Mesothelial cell of epicardium (in vitro differentiated cells): ENCODE data around the gene HMGCLL1. TPM values are rescaled to one million over a fixed set of nuclear protein-coding genes. Genes with fewer than 3 reads are reported as not detected.

Experiments
- DNase-seq, 2 experiments: peaks; one replicate each; pipeline ENCODE4 v3.0.0; 2021; ENCODE audit warnings: low spot score in 2 of 2; ENCODE audit not compliant: unreplicated experiment in 2 of 2
- H3K27ac Mint-ChIP-seq: 2 replicates; pipeline ENCODE4 v1.8.0; 2021; ENCODE audit warnings: mixed read lengths
- H3K27me3 Mint-ChIP-seq: 2 replicates; pipeline ENCODE4 v1.8.0; 2021; ENCODE audit warnings: low read depth, mixed read lengths
- H3K36me3 Mint-ChIP-seq: 2 replicates; pipeline ENCODE4 v1.8.0; 2021; ENCODE audit warnings: mixed read lengths
- H3K4me1 Mint-ChIP-seq: 2 replicates; pipeline ENCODE4 v1.8.0; 2021; ENCODE audit warnings: mixed read lengths
- H3K4me3 Mint-ChIP-seq: 2 replicates; pipeline ENCODE4 v1.8.0; 2021; ENCODE audit warnings: mild to moderate bottlenecking, moderate library complexity, mixed read lengths
- H3K9me3 Mint-ChIP-seq: 2 replicates; pipeline ENCODE4 v1.8.0; 2021; ENCODE audit warnings: mixed read lengths
- total RNA-seq: library from RNA; stranded (reverse); gene quantifications from 3 replicates; pipeline ENCODE4 v1.2.1, GENCODE V29; 2021
- TF ChIP-seq, protein P1 (sequence below): fragments of 200-600 bp; sonication (generic); IDR thresholded peaks from one replicate; pipeline ENCODE4 v1.5.0; 2021; ENCODE audit warnings: antibody characterized with exemption; ENCODE audit not compliant: unreplicated experiment

Gene HMGCLL1
- total RNA-seq, 1 donor from 2014 or later, result 2.4 TPM

DNA sequence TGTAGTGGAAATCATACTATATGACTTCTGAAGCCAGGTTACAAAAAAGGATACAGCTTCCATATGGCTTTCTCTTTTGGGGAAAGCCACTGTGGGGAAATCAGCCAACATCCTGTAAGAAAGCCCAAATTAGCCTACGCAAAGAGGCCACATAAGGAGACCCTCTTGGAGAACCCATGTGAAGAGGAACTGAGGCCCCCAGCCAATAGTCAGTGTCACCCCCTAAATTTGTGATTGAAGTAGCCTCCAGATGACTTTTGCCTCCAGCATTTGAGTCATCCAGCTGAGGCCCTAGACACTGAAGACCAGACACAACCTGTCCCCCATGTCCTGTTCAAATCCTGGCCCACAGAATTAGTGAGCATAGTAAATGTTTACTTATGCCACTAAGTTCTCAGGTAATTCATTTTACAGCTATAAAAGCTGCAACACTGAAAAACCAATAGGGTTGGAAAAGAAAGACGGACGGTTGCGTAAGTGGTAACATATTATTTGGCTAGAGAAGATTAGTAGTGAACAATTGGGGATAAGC, 60.4 kb downstream of the HMGCLL1 start:
- Mint-ChIP-seq H3K9me3 (no peaks in the 10 kb centered on the region), H3K27me3 (no peaks in the 10 kb centered on the region), H3K4me3 (no peak overlapping the region), H3K27ac (no peak overlapping the region), H3K4me1 (no peaks in the 10 kb centered on the region), H3K36me3 (no peaks in the 10 kb centered on the region)
- TF ChIP-seq, protein P1, sequence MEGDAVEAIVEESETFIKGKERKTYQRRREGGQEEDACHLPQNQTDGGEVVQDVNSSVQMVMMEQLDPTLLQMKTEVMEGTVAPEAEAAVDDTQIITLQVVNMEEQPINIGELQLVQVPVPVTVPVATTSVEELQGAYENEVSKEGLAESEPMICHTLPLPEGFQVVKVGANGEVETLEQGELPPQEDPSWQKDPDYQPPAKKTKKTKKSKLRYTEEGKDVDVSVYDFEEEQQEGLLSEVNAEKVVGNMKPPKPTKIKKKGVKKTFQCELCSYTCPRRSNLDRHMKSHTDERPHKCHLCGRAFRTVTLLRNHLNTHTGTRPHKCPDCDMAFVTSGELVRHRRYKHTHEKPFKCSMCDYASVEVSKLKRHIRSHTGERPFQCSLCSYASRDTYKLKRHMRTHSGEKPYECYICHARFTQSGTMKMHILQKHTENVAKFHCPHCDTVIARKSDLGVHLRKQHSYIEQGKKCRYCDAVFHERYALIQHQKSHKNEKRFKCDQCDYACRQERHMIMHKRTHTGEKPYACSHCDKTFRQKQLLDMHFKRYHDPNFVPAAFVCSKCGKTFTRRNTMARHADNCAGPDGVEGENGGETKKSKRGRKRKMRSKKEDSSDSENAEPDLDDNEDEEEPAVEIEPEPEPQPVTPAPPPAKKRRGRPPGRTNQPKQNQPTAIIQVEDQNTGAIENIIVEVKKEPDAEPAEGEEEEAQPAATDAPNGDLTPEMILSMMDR, result no peak
- DNase-seq, result no peak

DNA sequence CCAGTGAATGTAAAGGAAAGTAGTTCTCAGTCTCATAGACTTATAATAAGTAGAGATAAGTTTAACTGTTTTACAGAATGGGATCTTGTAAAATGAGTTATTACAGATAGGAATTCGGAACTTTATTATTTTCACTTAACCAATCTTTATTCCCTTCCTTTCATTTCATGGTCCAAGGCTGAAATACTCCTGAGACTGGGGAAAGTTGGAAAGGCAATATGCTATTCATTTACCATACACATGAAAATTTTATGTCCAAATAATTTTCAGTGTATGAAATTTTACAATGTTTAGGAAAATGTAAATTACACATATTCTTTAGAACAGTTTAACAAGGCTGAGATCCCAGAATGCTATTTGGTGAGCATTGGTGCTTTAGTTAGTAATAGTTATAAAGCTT, 62.3 kb downstream of the HMGCLL1 start:
- Mint-ChIP-seq H3K27ac (no peak overlapping the region), H3K4me1 (no peaks in the 10 kb centered on the region), H3K27me3 (no peaks in the 10 kb centered on the region), H3K36me3 (no peaks in the 10 kb centered on the region), H3K9me3 (no peaks in the 10 kb centered on the region), H3K4me3 (no peak overlapping the region)
- DNase-seq, result no peak
- TF ChIP-seq, protein P1, result no peak

DNA sequence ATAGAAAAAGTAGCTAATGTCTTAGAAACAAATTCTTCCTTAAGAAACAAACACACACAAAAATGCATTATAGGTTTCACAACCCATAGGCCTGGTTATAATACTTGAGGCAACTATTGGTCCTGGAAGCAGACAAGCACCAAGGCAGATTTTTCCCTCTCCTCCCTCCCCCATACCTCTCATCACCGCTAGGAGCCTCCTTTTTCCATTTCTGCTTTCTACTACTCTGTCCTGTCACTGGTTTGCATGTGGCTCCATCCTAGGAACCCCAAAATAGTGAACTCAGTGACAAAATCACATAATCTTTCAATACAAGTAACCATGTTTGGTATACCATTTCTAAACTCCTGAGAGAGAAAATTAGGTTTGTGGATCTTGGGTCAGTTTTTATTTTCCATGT, 66.1 kb downstream of the HMGCLL1 start:
- Mint-ChIP-seq H3K36me3 (no peaks in the 10 kb centered on the region), H3K4me3 (no peak overlapping the region), H3K27ac (no peak overlapping the region), H3K4me1 (no peaks in the 10 kb centered on the region), H3K27me3 (no peaks in the 10 kb centered on the region), H3K9me3 (no peaks in the 10 kb centered on the region)
- DNase-seq, result no peak
- TF ChIP-seq, protein P1, result no peak

DNA sequence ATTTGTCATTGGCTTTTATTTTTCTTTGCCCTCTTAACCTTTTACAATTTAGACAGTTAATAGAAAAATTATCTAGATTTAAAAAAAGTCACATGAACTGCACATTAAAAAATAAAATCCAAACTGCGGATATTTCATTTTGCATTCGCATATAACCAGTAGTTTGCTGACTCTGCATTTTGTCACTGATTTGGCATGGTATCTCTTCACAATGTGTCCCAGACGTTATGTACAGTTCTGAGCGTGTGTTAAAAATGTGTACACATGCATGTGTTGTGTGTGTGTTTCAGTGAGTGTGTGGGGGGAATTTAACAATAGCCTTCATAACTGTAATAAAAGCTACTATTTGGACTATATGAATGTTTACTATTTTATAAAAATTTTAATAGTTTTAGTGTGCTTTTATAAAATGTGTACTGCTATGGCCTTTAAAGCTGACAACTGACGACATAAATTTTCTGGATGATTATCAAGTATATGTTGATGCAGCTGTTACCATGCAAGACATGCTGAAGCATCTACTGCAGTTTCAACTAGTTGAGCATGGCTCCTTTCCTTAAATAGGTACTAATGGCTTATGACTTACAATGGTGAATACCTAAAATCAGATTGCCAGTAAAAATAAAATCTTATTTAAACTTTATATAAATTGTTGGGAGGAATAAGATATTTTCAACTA, 67.7 kb downstream of the HMGCLL1 start:
- TF ChIP-seq, protein P1, result no peak
- no peak overlapping the region for H3K4me3 Mint-ChIP-seq
- no peak overlapping the region for H3K27ac Mint-ChIP-seq
- H3K36me3 Mint-ChIP-seq, result no peaks in the 10 kb centered on the region
- no peak for DNase-seq
- H3K27me3 Mint-ChIP-seq, result no peaks in the 10 kb centered on the region
- H3K9me3 Mint-ChIP-seq, result no peaks in the 10 kb centered on the region
- no peaks in the 10 kb centered on the region for H3K4me1 Mint-ChIP-seq

DNA sequence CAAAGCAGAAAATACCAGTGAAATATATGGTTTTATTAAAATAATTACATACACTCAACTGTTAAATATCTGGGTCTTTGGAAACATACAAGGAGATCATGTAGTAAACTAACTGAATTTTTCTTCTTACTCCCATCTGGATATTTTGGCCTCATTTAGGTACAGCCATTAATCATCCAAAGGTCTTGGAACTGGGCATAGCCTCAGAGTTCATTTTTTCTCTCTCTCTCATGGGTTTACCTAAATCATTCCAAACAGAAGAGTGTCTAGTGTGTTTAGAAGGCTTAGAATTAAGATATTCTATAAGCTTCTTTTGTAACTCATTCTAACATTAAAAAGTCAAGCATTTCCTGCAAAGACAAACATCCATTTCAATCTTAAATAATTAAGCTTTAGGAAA, 79.4 kb downstream of the HMGCLL1 start:
- Mint-ChIP-seq H3K9me3 (peaks cover 9% of the 10 kb centered on the region), H3K27ac (no peak overlapping the region), H3K4me3 (no peak overlapping the region), H3K27me3 (no peaks in the 10 kb centered on the region), H3K4me1 (peaks cover 8% of the 10 kb centered on the region), H3K36me3 (no peaks in the 10 kb centered on the region)
- TF ChIP-seq, protein P1, result no peak
- no peak for DNase-seq

DNA sequence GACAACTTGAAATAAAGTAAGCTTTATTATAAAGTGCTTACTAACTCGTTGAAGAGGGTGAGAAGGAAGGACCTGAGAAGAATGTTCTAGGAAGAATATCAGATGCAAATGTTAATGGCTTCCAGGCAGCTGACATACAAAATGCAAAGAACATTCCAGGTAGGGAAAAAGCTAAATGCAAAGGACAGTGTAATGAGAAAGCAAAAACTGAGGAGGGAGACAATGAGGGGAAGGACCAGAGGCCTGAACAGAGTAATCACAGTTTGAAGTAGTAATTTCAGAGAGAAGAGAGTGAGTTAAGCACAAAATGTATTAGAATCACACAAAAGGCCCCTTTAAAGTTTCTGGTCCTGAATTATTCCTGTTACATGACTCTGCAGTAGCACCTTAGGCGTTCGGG, 81.3 kb downstream of the HMGCLL1 start:
- peaks cover 5% of the 10 kb centered on the region for H3K9me3 Mint-ChIP-seq
- H3K4me3 Mint-ChIP-seq, result no peak overlapping the region
- no peaks in the 10 kb centered on the region for H3K36me3 Mint-ChIP-seq
- TF ChIP-seq, protein P1, result no peak
- DNase-seq, result no peak
- no peaks in the 10 kb centered on the region for H3K27me3 Mint-ChIP-seq
- peaks cover 9% of the 10 kb centered on the region for H3K4me1 Mint-ChIP-seq
- H3K27ac Mint-ChIP-seq, result no peak overlapping the region
